Stimulated activated CD4-positive, alpha-beta T cell treated with anti-CD3 and anti-CD28 coated beads, Interleukin-2, amount 100 ng/mL, for 48 hours (primary cell): ENCODE results near the gene KCNC4.

Experiments
- DNase-seq, 2 donors: peaks; one replicate each; pipeline ENCODE4 v3.0.0-alpha.2; 2020

Gene KCNC4

DNA sequence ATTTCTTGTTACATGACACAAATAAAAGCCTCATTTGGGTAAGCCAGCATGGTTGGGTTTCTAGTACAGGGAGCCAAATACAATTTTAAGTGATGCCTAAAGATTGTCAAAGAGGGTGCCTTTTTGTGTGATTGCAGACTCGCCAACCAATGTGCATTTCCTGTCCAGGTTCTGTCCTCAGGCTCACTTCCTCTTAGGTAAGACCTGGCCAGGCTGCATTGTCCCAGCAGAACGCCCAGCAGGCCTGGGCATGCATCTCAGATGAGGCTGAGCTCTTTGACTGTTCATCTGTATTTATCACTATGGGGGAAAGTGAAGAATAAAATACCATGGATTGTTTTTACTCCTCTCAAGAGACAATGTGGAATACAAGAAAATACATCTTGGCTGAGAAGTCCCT is 49.7 kb downstream of the KCNC4 start:
- no peak for DNase-seq
